ENCODE results near the gene PCMT1.

DNA sequence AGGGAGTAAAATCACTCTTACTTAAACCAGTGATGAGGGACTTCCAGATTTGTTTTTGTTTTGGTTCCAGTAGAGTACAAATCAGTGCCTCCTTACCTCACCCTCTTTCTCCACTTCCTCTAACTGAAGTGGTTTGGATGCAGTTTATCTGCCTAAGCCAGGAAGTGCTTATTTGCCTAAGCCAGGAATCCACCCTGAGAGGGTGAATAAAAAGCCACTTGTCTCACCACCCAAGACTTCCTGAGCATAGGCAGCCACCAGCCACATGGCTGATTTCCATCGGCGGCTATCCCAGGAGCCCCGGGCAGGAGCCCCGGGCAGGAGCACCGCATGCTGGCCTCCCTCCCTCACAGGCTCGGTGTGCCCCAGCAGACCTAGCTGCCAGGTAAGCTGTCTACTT is 102.6 kb downstream of the PCMT1 start:
- TF ChIP-seq POLR2A (IDR thresholded peaks at IDR 0.05) = no peak
- TF ChIP-seq, protein P1, sequence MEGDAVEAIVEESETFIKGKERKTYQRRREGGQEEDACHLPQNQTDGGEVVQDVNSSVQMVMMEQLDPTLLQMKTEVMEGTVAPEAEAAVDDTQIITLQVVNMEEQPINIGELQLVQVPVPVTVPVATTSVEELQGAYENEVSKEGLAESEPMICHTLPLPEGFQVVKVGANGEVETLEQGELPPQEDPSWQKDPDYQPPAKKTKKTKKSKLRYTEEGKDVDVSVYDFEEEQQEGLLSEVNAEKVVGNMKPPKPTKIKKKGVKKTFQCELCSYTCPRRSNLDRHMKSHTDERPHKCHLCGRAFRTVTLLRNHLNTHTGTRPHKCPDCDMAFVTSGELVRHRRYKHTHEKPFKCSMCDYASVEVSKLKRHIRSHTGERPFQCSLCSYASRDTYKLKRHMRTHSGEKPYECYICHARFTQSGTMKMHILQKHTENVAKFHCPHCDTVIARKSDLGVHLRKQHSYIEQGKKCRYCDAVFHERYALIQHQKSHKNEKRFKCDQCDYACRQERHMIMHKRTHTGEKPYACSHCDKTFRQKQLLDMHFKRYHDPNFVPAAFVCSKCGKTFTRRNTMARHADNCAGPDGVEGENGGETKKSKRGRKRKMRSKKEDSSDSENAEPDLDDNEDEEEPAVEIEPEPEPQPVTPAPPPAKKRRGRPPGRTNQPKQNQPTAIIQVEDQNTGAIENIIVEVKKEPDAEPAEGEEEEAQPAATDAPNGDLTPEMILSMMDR (IDR thresholded peaks at IDR 0.05) = no peak
